Measurements from ENCODE around the gene LITAF. TPM values are rescaled to one million over a fixed set of nuclear protein-coding genes. Genes with fewer than 3 reads are reported as not detected.
"Not testable (repeated sequence)": the region's sequence is repeated elsewhere in the genome, so short reads cannot be mapped to it uniquely, and the experiment has no call there.

LITAF gene
- total RNA-seq, 2 experiments from 2014 or later, result 12.2 to 43.2 TPM

GRCh38 chr16:11561454-11561805, 25.3 kb downstream of the LITAF start:
- H3K79me2 ChIP-seq (ENCODE audit: insufficient read depth, low read depth, low read length), result no peaks in the 10 kb centered on the region
- ChIA-PET POLR2A (interaction anchor here (0.7 kb wide), 1 partner anchor 19 kb away, joined by 4 read pairs; no protein-coding TSS in a partner anchor), CTCF (ENCODE audit: unreplicated experiment) (no interaction called here)
- no peak for TF ChIP-seq EZH2phosphoT487 (IDR thresholded peaks at IDR 0.05; ENCODE audit: borderline replicate concordance, low read depth, low read length)
- TF ChIP-seq CTCF (conservative IDR thresholded peaks at IDR 0.05; ENCODE audit: low read length), result no peak
- no peak overlapping the region for H2AFZ ChIP-seq (ENCODE audit: low read length)
- intact Hi-C loops (cut with micrococcal nuclease; ENCODE audit: unreplicated experiment), result no loop called here
- no peaks in the 10 kb centered on the region for H3K9me2 ChIP-seq (ENCODE audit: insufficient read depth, low read length)
- no peaks in the 10 kb centered on the region for H4K20me1 ChIP-seq (ENCODE audit: insufficient read depth, low read length)
- no TSS peak for BruUV-seq (replicated peaks)
- DNase-seq (ENCODE audit: low spot score), result no peak
- no peak overlapping the region for H3K27ac ChIP-seq (ENCODE audit: low read depth, low read length, poor library complexity, severe bottlenecking)
- H3K4me3 ChIP-seq (ENCODE audit: low read depth, low read length, poor library complexity, severe bottlenecking), result no peak overlapping the region
- peaks cover 6% of the 10 kb centered on the region; the same call in 1 of the 2 replicates for H3K9me3 ChIP-seq (ENCODE audit: low read length)
- H3K36me3 ChIP-seq (ENCODE audit: insufficient read depth, low read length), result peaks cover 3% of the 10 kb centered on the region; the same call in 1 of the 2 replicates
- no peaks in the 10 kb centered on the region for H3K4me1 ChIP-seq (ENCODE audit: insufficient read depth, low read length, poor library complexity, severe bottlenecking)
- no peak overlapping the region for H3K4me2 ChIP-seq (ENCODE audit: low read length)

- H3K27ac ChIP-seq (ENCODE audit: low read depth, low read length, poor library complexity, severe bottlenecking), result no peak overlapping the region
- POLR2A ChIA-PET, result interaction anchor here (0.7 to 1.0 kb wide), 2 partner anchors 12 to 19 kb away, joined by 3 to 4 read pairs; no protein-coding TSS in a partner anchor
- intact Hi-C loops (cut with micrococcal nuclease; ENCODE audit: unreplicated experiment), result no loop called here
- no peak overlapping the region for H3K4me2 ChIP-seq (ENCODE audit: low read length)
- no peak for TF ChIP-seq CTCF (conservative IDR thresholded peaks at IDR 0.05; ENCODE audit: low read length)
- no peak for TF ChIP-seq EZH2phosphoT487 (IDR thresholded peaks at IDR 0.05; ENCODE audit: borderline replicate concordance, low read depth, low read length)
- no peaks in the 10 kb centered on the region for H3K9me2 ChIP-seq (ENCODE audit: insufficient read depth, low read length)
- no peak for DNase-seq (ENCODE audit: low spot score)
- peaks cover 8% of the 10 kb centered on the region; the same call in 1 of the 2 replicates for H3K9me3 ChIP-seq (ENCODE audit: low read length)
- H4K20me1 ChIP-seq (ENCODE audit: insufficient read depth, low read length), result no peaks in the 10 kb centered on the region
- BruUV-seq (replicated peaks), result no TSS peak
- no peak overlapping the region for H3K4me3 ChIP-seq (ENCODE audit: low read depth, low read length, poor library complexity, severe bottlenecking)
- CTCF ChIA-PET (ENCODE audit: unreplicated experiment), result no interaction called here
- H3K36me3 ChIP-seq (ENCODE audit: insufficient read depth, low read length), result peaks cover 8% of the 10 kb centered on the region; the same call in 1 of the 2 replicates
- no peak overlapping the region for H2AFZ ChIP-seq (ENCODE audit: low read length)
- no peaks in the 10 kb centered on the region for H3K79me2 ChIP-seq (ENCODE audit: insufficient read depth, low read depth, low read length)
- H3K4me1 ChIP-seq (ENCODE audit: insufficient read depth, low read length, poor library complexity, severe bottlenecking), result no peaks in the 10 kb centered on the region
Measured at GRCh38 chr16:11560701-11561453, 25.8 kb downstream of the LITAF start.

GRCh38 chr16:11558308-11558823, 28.4 kb downstream of the LITAF start:
- H3K27ac ChIP-seq (ENCODE audit: low read depth, low read length, poor library complexity, severe bottlenecking); H3K4me2 ChIP-seq (ENCODE audit: low read length); H3K9me2 ChIP-seq (ENCODE audit: insufficient read depth, low read length); H3K4me1 ChIP-seq (ENCODE audit: insufficient read depth, low read length, poor library complexity, severe bottlenecking); H3K9me3 ChIP-seq (ENCODE audit: low read length); H3K4me3 ChIP-seq (ENCODE audit: low read depth, low read length, poor library complexity, severe bottlenecking); BruUV-seq (replicated peaks); H3K79me2 ChIP-seq (ENCODE audit: insufficient read depth, low read depth, low read length); DNase-seq (ENCODE audit: low spot score); H4K20me1 ChIP-seq (ENCODE audit: insufficient read depth, low read length); H2AFZ ChIP-seq (ENCODE audit: low read length); intact Hi-C loops (cut with micrococcal nuclease; ENCODE audit: unreplicated experiment); CTCF ChIA-PET (ENCODE audit: unreplicated experiment): not testable (repeated sequence)
- POLR2A ChIA-PET, result interaction anchor here (1.1 kb wide), 1 partner anchor 21 kb away, joined by 4 read pairs; no protein-coding TSS in a partner anchor
- H3K36me3 ChIP-seq (ENCODE audit: insufficient read depth, low read length), result peaks cover 13% of the 10 kb centered on the region; the same call in 1 of the 2 replicates
